GM23338 (cell line): ENCODE measurements around the gene TMEM63A. TPM values are rescaled to one million over a fixed set of nuclear protein-coding genes. Genes with fewer than 3 reads are reported as not detected.

Experiments used
- ATAC-seq: fragments of 200-7000 bp; cut with Tn5 transposase; 3 replicates; pipeline ENCODE4 v1.9.1; 2020
- DNase-seq: peaks from one replicate; pipeline ENCODE4 v3.0.0-alpha.2; 2015; ENCODE audit warnings: low spot score
- H2AFZ ChIP-seq: fragments of 200-600 bp; sonication (generic); 2 replicates; pipeline ENCODE4 v1.8.0; 2016; ENCODE audit warnings: antibody characterized with exemption, mild to moderate bottlenecking, moderate library complexity
- H3F3A ChIP-seq: fragments of 200-600 bp; sonication (generic); replicated peaks from 2 replicates; pipeline ENCODE4 v1.8.0; 2017; ENCODE audit warnings: antibody characterized with exemption, mixed run types, low read depth
- H3K27ac ChIP-seq: fragments of 200-600 bp; sonication (generic); 2 replicates; pipeline ENCODE4 v1.6.1; 2016; ENCODE audit warnings: low read depth
- H3K27me3 ChIP-seq: fragments of 200-600 bp; sonication (generic); 2 replicates; pipeline ENCODE4 v1.8.0; 2016; ENCODE audit warnings: mild to moderate bottlenecking, mixed run types, moderate library complexity; ENCODE audit not compliant: insufficient read depth
- H3K36me3 ChIP-seq: fragments of 200-600 bp; sonication (generic); 2 replicates; pipeline ENCODE4 v1.8.0; 2016; ENCODE audit warnings: mild to moderate bottlenecking; ENCODE audit not compliant: insufficient read depth
- H3K4me1 ChIP-seq: fragments of 200-600 bp; sonication (generic); 2 replicates; pipeline ENCODE4 v1.8.0; 2016; ENCODE audit warnings: mild to moderate bottlenecking, moderate library complexity; ENCODE audit not compliant: insufficient read depth
- H3K4me2 ChIP-seq: fragments of 200-600 bp; sonication (generic); 2 replicates; pipeline ENCODE4 v1.7.1; 2017; ENCODE audit warnings: mixed run types
- H3K4me3 ChIP-seq: fragments of 200-600 bp; sonication (generic); 2 replicates; pipeline ENCODE4 v1.6.1; 2016; ENCODE audit warnings: mixed run types
- H3K79me2 ChIP-seq: fragments of 200-600 bp; sonication (generic); replicated peaks from 2 replicates; pipeline ENCODE4 v1.8.0; 2017; ENCODE audit warnings: mild to moderate bottlenecking; ENCODE audit not compliant: insufficient read depth
- H3K9me2 ChIP-seq: fragments of 200-600 bp; sonication (generic); 2 replicates; pipeline ENCODE4 v1.8.0; 2017; ENCODE audit not compliant: insufficient read depth
- H4K20me1 ChIP-seq: fragments of 200-600 bp; sonication (generic); replicated peaks from 2 replicates; pipeline ENCODE4 v1.8.0; 2017; ENCODE audit warnings: mild to moderate bottlenecking; ENCODE audit not compliant: insufficient read depth
- H3K27ac Mint-ChIP-seq: 2 replicates; pipeline ENCODE4 v1.8.0; 2020; ENCODE audit warnings: inconsistent platforms, mild to moderate bottlenecking, moderate library complexity, mixed read lengths
- H3K27me3 Mint-ChIP-seq: 3 replicates; pipeline ENCODE4 v1.8.0; 2022; ENCODE audit warnings: low read depth, mild to moderate bottlenecking, moderate library complexity, mixed read lengths, inconsistent platforms; ENCODE audit not compliant: insufficient read depth, poor library complexity
- H3K36me3 Mint-ChIP-seq: 3 replicates; pipeline ENCODE4 v1.8.0; 2021; ENCODE audit warnings: low read depth, mild to moderate bottlenecking, inconsistent platforms, moderate library complexity, mixed read lengths
- H3K4me1 Mint-ChIP-seq: 3 replicates; pipeline ENCODE4 v1.8.0; 2020; ENCODE audit warnings: mild to moderate bottlenecking, inconsistent platforms, mixed read lengths
- H3K4me3 Mint-ChIP-seq: 3 replicates; pipeline ENCODE4 v1.8.0; 2021; ENCODE audit warnings: moderate library complexity, mild to moderate bottlenecking, inconsistent platforms, mixed read lengths
- H3K9me3 Mint-ChIP-seq: 3 replicates; pipeline ENCODE4 v1.8.0; 2020; ENCODE audit warnings: moderate library complexity, mild to moderate bottlenecking, inconsistent platforms, mixed read lengths
- CREB1 ChIP-seq: fragments of 250-450 bp; sonication (Bioruptor Pico); IDR thresholded peaks from 2 replicates; pipeline ENCODE4 v1.5.0; 2020; ENCODE audit warnings: low read depth, mild to moderate bottlenecking, moderate library complexity
- EZH2 ChIP-seq: fragments of 200-600 bp; sonication (generic); IDR thresholded peaks from one replicate; pipeline ENCODE4 v1.8.0; 2017; ENCODE audit warnings: antibody characterized with exemption, mild to moderate bottlenecking, low read depth; ENCODE audit not compliant: unreplicated experiment
- EZH2phosphoT487 ChIP-seq: fragments of 200-600 bp; sonication (generic); IDR thresholded peaks from one replicate; pipeline ENCODE4 v1.8.1; 2018; ENCODE audit warnings: antibody characterized with exemption; ENCODE audit not compliant: unreplicated experiment
- JUNB ChIP-seq: IDR thresholded peaks from one replicate; pipeline ENCODE4 v1.6.1; 2016; ENCODE audit warnings: antibody characterized with exemption; ENCODE audit not compliant: unreplicated experiment
- NANOG ChIP-seq: IDR thresholded peaks from 2 replicates; pipeline ENCODE4 v1.6.1; 2016; ENCODE audit warnings: antibody characterized with exemption, borderline replicate concordance
- POLR2AphosphoS5 ChIP-seq: IDR thresholded peaks from 2 replicates; pipeline ENCODE4 v1.6.1; 2016; ENCODE audit warnings: antibody characterized with exemption, low read depth
- STAT1 ChIP-seq: IDR thresholded peaks from one replicate; pipeline ENCODE4 v1.6.1; 2016; ENCODE audit warnings: antibody characterized with exemption; ENCODE audit not compliant: unreplicated experiment
- ZNF114 ChIP-seq: fragments of 250-450 bp; sonication (Bioruptor Pico); IDR thresholded peaks from 2 replicates; pipeline ENCODE4 v1.5.0; 2020; ENCODE audit warnings: mild to moderate bottlenecking, moderate library complexity
- ZNF331 ChIP-seq: fragments of 250-450 bp; sonication (Bioruptor Pico); IDR thresholded peaks from 2 replicates; pipeline ENCODE4 v1.5.0; 2020; ENCODE audit warnings: low read depth, mild to moderate bottlenecking, moderate library complexity
- polyA plus RNA-seq: library from polyadenylated mRNA; unstranded; fragments of >200 nt; fragmentation: Nextera tagmentation; extraction: Ambion mirVana; gene quantifications from 2 replicates; pipeline ENCODE4 v1.2.1, GENCODE V29; 2016
- total RNA-seq: library from RNA; depleted of rRNA; stranded (reverse); fragments of >200 nt; shearing (Covaris generic); gene quantifications from 2 replicates; pipeline ENCODE4 v1.2.3, GENCODE V29; 2014
- TF ChIP-seq, protein P1 (sequence below), 2 experiments: fragments of 200-600 bp in 1 of 2; sonication (generic) in 1 of 2; conservative IDR thresholded peaks; 2 replicates each; pipeline versions ENCODE4 v1.5.1 to v1.6.1; 2016 to 2017; ENCODE audit warnings: antibody characterized with exemption in 2 of 2, low read depth in 2 of 2, mild to moderate bottlenecking in 2 of 2, moderate library complexity in 1 of 2
- TF ChIP-seq, protein P2 (sequence below): IDR thresholded peaks from one replicate; pipeline ENCODE4 v1.6.1; 2018; ENCODE audit warnings: antibody characterized with exemption; ENCODE audit not compliant: unreplicated experiment
- TF ChIP-seq, protein P3 (sequence below): fragments of 250-450 bp; sonication (Bioruptor Pico); IDR thresholded peaks from 2 replicates; pipeline ENCODE4 v1.5.0; 2020; ENCODE audit warnings: mild to moderate bottlenecking, moderate library complexity
- TF ChIP-seq, protein P4 (sequence below): IDR thresholded peaks from 2 replicates; pipeline ENCODE4 v1.6.1; 2016; ENCODE audit warnings: antibody characterized with exemption

Gene TMEM63A
- total and polyA plus RNA-seq, 2 experiments from 2014 or later, result 31.7 to 76.9 TPM

DNA sequence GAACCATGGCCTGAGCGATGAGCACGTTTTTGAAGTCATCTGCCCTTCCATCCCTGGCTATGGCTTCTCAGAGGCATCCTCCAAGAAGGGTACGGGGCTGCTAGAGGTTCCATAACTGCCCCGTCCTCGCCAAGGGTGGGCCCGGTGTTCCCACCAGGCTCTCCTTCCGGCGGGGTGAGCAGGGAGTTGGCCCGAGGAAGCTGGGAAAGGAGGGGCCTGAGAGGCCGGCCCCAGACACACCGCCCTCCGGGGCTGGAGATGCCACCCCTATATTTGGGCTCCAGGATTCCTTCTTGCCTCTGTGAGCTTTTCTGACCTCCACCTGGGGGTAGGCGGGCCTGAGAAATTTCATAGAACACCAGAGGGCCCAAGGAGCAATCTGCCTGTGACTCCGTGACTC lies 43.4 kb downstream of the TMEM63A start:
- ATAC-seq (no peak), DNase-seq (no peak)
- Histone ChIP-seq H3K4me3 (no peak overlapping the region), H3K9me2 (no peaks in the 10 kb centered on the region), H3K36me3 (no peaks in the 10 kb centered on the region; the same call in 1 of the 2 replicates), H4K20me1 (peaks cover 10% of the 10 kb centered on the region; the same call in 1 of the 2 replicates), H2AFZ (no peak overlapping the region), H3K27ac (no peak overlapping the region), H3F3A (peaks cover 25% of the 10 kb centered on the region; the same call in 1 of the 2 replicates), H3K79me2 (no peaks in the 10 kb centered on the region), H3K27me3 (no peaks in the 10 kb centered on the region), H3K4me1 (0 out of 2 replicates have a peak, but pooled peaks cover 3% of the 10 kb centered on the region), H3K4me2 (no peak overlapping the region)
- Mint-ChIP-seq H3K36me3 (peaks cover 38% of the 10 kb centered on the region), H3K27me3 (peaks cover 5% of the 10 kb centered on the region), H3K9me3 (no peaks in the 10 kb centered on the region; the same call in 1 of the 3 replicates), H3K27ac (no peak overlapping the region), H3K4me1 (peaks cover 7% of the 10 kb centered on the region; the same call in 2 of the 3 replicates), H3K4me3 (no peak overlapping the region)
- TF ChIP-seq, protein P1, sequence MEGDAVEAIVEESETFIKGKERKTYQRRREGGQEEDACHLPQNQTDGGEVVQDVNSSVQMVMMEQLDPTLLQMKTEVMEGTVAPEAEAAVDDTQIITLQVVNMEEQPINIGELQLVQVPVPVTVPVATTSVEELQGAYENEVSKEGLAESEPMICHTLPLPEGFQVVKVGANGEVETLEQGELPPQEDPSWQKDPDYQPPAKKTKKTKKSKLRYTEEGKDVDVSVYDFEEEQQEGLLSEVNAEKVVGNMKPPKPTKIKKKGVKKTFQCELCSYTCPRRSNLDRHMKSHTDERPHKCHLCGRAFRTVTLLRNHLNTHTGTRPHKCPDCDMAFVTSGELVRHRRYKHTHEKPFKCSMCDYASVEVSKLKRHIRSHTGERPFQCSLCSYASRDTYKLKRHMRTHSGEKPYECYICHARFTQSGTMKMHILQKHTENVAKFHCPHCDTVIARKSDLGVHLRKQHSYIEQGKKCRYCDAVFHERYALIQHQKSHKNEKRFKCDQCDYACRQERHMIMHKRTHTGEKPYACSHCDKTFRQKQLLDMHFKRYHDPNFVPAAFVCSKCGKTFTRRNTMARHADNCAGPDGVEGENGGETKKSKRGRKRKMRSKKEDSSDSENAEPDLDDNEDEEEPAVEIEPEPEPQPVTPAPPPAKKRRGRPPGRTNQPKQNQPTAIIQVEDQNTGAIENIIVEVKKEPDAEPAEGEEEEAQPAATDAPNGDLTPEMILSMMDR (conservative IDR thresholded peaks at IDR 0.05; ENCODE audit: low read depth in 2 of 2), result no peak
- TF ChIP-seq, protein P2, sequence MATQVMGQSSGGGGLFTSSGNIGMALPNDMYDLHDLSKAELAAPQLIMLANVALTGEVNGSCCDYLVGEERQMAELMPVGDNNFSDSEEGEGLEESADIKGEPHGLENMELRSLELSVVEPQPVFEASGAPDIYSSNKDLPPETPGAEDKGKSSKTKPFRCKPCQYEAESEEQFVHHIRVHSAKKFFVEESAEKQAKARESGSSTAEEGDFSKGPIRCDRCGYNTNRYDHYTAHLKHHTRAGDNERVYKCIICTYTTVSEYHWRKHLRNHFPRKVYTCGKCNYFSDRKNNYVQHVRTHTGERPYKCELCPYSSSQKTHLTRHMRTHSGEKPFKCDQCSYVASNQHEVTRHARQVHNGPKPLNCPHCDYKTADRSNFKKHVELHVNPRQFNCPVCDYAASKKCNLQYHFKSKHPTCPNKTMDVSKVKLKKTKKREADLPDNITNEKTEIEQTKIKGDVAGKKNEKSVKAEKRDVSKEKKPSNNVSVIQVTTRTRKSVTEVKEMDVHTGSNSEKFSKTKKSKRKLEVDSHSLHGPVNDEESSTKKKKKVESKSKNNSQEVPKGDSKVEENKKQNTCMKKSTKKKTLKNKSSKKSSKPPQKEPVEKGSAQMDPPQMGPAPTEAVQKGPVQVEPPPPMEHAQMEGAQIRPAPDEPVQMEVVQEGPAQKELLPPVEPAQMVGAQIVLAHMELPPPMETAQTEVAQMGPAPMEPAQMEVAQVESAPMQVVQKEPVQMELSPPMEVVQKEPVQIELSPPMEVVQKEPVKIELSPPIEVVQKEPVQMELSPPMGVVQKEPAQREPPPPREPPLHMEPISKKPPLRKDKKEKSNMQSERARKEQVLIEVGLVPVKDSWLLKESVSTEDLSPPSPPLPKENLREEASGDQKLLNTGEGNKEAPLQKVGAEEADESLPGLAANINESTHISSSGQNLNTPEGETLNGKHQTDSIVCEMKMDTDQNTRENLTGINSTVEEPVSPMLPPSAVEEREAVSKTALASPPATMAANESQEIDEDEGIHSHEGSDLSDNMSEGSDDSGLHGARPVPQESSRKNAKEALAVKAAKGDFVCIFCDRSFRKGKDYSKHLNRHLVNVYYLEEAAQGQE, result no peak
- TF ChIP-seq EZH2phosphoT487 (no peak), NANOG (no peak), ZNF331 (CRISPR knock-in tag) (no peak), POLR2AphosphoS5 (no peak), STAT1 (no peak), JUNB (no peak), EZH2 (no peak), CREB1 (CRISPR knock-in tag) (no peak), ZNF114 (CRISPR knock-in tag) (no peak)
- TF ChIP-seq, protein P3, sequence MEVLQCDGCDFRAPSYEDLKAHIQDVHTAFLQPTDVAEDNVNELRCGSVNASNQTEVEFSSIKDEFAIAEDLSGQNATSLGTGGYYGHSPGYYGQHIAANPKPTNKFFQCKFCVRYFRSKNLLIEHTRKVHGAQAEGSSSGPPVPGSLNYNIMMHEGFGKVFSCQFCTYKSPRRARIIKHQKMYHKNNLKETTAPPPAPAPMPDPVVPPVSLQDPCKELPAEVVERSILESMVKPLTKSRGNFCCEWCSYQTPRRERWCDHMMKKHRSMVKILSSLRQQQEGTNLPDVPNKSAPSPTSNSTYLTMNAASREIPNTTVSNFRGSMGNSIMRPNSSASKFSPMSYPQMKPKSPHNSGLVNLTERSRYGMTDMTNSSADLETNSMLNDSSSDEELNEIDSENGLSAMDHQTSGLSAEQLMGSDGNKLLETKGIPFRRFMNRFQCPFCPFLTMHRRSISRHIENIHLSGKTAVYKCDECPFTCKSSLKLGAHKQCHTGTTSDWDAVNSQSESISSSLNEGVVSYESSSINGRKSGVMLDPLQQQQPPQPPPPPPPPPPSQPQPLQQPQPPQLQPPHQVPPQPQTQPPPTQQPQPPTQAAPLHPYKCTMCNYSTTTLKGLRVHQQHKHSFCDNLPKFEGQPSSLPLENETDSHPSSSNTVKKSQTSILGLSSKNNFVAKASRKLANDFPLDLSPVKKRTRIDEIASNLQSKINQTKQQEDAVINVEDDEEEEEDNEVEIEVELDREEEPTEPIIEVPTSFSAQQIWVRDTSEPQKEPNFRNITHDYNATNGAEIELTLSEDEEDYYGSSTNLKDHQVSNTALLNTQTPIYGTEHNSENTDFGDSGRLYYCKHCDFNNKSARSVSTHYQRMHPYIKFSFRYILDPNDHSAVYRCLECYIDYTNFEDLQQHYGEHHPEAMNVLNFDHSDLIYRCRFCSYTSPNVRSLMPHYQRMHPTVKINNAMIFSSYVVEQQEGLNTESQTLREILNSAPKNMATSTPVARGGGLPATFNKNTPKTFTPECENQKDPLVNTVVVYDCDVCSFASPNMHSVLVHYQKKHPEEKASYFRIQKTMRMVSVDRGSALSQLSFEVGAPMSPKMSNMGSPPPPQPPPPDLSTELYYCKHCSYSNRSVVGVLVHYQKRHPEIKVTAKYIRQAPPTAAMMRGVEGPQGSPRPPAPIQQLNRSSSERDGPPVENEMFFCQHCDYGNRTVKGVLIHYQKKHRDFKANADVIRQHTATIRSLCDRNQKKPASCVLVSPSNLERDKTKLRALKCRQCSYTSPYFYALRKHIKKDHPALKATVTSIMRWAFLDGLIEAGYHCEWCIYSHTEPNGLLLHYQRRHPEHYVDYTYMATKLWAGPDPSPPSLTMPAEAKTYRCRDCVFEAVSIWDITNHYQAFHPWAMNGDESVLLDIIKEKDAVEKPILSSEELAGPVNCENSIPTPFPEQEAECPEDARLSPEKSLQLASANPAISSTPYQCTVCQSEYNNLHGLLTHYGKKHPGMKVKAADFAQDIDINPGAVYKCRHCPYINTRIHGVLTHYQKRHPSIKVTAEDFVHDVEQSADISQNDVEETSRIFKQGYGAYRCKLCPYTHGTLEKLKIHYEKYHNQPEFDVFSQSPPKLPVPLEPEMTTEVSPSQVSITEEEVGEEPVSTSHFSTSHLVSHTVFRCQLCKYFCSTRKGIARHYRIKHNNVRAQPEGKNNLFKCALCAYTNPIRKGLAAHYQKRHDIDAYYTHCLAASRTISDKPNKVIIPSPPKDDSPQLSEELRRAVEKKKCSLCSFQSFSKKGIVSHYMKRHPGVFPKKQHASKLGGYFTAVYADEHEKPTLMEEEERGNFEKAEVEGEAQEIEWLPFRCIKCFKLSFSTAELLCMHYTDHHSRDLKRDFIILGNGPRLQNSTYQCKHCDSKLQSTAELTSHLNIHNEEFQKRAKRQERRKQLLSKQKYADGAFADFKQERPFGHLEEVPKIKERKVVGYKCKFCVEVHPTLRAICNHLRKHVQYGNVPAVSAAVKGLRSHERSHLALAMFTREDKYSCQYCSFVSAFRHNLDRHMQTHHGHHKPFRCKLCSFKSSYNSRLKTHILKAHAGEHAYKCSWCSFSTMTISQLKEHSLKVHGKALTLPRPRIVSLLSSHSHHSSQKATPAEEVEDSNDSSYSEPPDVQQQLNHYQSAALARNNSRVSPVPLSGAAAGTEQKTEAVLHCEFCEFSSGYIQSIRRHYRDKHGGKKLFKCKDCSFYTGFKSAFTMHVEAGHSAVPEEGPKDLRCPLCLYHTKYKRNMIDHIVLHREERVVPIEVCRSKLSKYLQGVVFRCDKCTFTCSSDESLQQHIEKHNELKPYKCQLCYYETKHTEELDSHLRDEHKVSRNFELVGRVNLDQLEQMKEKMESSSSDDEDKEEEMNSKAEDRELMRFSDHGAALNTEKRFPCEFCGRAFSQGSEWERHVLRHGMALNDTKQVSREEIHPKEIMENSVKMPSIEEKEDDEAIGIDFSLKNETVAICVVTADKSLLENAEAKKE, result no peak
- TF ChIP-seq, protein P4, sequence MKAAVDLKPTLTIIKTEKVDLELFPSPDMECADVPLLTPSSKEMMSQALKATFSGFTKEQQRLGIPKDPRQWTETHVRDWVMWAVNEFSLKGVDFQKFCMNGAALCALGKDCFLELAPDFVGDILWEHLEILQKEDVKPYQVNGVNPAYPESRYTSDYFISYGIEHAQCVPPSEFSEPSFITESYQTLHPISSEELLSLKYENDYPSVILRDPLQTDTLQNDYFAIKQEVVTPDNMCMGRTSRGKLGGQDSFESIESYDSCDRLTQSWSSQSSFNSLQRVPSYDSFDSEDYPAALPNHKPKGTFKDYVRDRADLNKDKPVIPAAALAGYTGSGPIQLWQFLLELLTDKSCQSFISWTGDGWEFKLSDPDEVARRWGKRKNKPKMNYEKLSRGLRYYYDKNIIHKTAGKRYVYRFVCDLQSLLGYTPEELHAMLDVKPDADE, result no peak
